ENCODE measurements around the gene NFKBIZ.
"Not testable (repeated sequence)": the region's sequence is repeated elsewhere in the genome, so short reads cannot be mapped to it uniquely, and the experiment has no call there.

Gene NFKBIZ

DNA sequence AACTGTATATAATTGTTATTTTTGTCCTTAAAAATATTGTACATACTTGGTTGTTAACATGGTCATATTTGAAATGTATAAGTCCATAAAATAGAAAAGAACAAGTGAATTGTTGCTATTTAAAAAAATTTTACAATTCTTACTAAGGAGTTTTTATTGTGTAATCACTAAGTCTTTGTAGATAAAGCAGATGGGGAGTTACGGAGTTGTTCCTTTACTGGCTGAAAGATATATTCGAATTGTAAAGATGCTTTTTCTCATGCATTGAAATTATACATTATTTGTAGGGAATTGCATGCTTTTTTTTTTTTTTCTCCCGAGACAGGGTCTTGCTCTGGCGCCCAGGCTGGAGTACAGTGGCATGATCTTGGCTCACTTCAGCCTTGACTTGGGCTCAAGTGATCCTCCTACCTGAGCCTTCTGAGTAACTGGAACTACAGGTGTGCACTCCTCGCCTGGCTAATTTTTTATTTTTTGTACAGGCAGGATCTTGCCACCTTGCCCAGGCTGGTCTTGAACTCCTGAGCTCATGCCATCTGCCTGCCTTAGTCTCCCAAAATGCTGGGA, 10.7 kb downstream of the NFKBIZ start:
- TF ChIP-seq, protein P1, sequence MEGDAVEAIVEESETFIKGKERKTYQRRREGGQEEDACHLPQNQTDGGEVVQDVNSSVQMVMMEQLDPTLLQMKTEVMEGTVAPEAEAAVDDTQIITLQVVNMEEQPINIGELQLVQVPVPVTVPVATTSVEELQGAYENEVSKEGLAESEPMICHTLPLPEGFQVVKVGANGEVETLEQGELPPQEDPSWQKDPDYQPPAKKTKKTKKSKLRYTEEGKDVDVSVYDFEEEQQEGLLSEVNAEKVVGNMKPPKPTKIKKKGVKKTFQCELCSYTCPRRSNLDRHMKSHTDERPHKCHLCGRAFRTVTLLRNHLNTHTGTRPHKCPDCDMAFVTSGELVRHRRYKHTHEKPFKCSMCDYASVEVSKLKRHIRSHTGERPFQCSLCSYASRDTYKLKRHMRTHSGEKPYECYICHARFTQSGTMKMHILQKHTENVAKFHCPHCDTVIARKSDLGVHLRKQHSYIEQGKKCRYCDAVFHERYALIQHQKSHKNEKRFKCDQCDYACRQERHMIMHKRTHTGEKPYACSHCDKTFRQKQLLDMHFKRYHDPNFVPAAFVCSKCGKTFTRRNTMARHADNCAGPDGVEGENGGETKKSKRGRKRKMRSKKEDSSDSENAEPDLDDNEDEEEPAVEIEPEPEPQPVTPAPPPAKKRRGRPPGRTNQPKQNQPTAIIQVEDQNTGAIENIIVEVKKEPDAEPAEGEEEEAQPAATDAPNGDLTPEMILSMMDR (IDR thresholded peaks at IDR 0.05; ENCODE audit: low read depth, low read length, missing control alignments), result no peak
- Histone ChIP-seq H3K36me3 (replicated peaks) (peaks cover 60% of the 10 kb centered on the region), H3K4me3 (ENCODE audit: low read depth, low read length) (no peak overlapping the region), H3K27ac (no peak overlapping the region), H3K27me3 (replicated peaks) (no peaks in the 10 kb centered on the region)
- in situ Hi-C loops (cut with HindIII; ENCODE audit: low pct_ligation_motif_present, low sequenced_read_pairs), result loop anchor here (25.0 kb wide), 1 partner anchor 227 kb away; no protein-coding TSS in a partner anchor
- DNase-seq, result no peak

DNA sequence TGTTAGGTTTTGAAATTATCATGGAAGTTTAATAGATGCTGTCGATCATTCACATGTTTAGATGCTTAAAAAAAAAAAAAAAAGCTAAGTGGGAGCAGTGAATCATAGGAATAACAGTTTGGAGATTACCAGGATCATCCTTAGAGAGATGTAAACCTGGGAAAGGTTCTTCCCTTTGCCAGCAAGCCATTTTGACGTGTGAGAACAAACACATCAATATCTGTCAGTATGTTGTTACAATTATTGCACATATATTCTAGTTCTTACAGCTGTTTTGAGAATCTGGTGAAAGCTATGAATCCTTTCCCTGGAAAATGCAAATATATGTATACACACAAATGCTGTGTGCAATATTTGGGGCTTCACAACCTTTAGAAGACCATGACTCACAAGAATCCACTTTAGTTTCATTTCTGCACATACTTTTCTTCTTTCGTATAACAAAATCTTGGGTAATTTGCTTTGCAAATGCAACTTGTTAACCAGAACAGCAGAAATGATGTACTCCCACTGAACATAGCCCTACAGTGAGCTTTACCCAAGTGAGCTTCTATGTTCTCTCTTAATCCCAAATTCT, 12.0 kb downstream of the NFKBIZ start:
- Histone ChIP-seq H3K36me3 (replicated peaks) (peaks cover 47% of the 10 kb centered on the region), H3K27me3 (replicated peaks) (no peaks in the 10 kb centered on the region), H3K4me3 (ENCODE audit: low read depth, low read length) (no peak overlapping the region), H3K27ac (no peak overlapping the region)
- in situ Hi-C loops (cut with HindIII; ENCODE audit: low pct_ligation_motif_present, low sequenced_read_pairs), result loop anchor here (25.0 kb wide), 1 partner anchor 226 kb away; no protein-coding TSS in a partner anchor
- TF ChIP-seq, protein P1 (IDR thresholded peaks at IDR 0.05; ENCODE audit: low read depth, low read length, missing control alignments), result no peak
- DNase-seq, result no peak

DNA sequence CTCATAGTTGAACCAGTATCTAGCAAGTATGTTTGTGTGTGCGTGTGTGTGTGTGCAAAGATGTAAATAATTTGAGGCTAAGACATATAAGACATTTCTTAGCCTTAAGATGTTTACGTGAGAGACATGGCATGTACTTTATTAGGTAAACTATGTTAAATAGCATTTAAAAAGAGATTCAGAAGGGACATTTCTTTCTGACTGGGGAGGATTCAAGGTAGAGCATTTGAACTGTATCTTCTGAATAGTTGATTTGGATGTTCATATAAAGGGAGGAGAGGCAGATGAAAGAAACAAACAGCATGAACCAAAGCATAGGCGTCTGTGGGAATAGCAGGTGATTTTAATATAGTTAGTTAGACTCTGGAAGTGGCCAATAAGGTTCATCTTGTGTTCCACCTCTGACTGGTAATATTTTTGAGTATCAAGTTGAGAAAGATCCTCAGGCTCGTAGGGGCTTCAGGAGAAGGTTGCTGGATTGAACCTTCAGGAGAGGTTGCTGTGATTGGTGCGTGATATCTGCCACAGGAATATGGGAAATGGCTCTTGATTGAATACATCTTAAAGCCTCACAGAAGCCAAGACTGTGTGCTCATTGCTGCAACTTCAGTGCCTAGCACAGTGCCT, 12.6 kb downstream of the NFKBIZ start:
- H3K27ac ChIP-seq, result no peak overlapping the region

DNA sequence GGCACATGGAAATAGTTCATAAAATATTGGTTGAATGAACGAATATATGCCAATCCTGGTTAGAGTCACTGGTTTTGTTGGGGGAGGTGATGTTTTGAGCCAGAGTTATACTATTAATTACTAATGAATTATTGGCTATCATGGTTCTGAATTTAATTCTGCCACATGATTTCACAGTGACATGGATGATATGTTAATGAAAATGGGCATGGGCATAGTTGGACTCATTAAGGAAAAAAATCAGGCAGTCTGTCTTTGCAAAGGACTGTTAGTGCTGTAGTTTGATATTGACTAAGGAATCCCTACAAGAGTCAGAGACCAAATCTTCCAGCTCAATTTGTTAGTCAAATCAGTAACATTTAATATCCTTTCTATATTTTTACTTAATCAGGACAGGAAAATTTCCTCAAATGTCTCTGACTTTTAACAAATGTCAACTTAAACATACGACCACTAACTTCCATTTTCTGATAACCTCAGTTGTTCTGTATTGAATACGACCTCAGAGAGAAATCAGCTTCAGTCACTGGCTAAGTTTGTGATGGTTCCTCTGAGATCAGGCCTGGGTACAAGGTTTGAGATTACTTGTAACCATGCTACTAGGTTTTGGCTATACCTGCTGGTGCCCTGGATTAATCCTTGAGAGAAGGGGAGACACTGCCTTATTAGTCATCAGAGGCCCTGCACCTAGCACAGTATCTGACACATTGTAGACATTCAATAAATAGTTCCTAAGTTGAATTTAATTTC, 13.3 kb downstream of the NFKBIZ start:
- TF ChIP-seq, protein P1 (IDR thresholded peaks at IDR 0.05; ENCODE audit: low read depth, low read length, missing control alignments), result no peak
- Histone ChIP-seq H3K4me3 (ENCODE audit: low read depth, low read length) (no peak overlapping the region), H3K36me3 (replicated peaks) (peaks cover 36% of the 10 kb centered on the region), H3K27me3 (replicated peaks) (no peaks in the 10 kb centered on the region), H3K27ac (no peak overlapping the region)
- in situ Hi-C loops (cut with HindIII; ENCODE audit: low pct_ligation_motif_present, low sequenced_read_pairs), result loop anchor here (25.0 kb wide), 1 partner anchor 225 kb away; no protein-coding TSS in a partner anchor
- DNase-seq, result no peak

More for the DNA sequence above, 12.6 kb downstream of the NFKBIZ start:
- Histone ChIP-seq H3K36me3 (replicated peaks) (peaks cover 41% of the 10 kb centered on the region), H3K4me3 (ENCODE audit: low read depth, low read length) (no peak overlapping the region), H3K27me3 (replicated peaks) (no peaks in the 10 kb centered on the region)
- DNase-seq, result no peak
- in situ Hi-C loops (cut with HindIII; ENCODE audit: low pct_ligation_motif_present, low sequenced_read_pairs), result loop anchor here (25.0 kb wide), 1 partner anchor 225 kb away; no protein-coding TSS in a partner anchor
- TF ChIP-seq, protein P1 (IDR thresholded peaks at IDR 0.05; ENCODE audit: low read depth, low read length, missing control alignments), result no peak

DNA sequence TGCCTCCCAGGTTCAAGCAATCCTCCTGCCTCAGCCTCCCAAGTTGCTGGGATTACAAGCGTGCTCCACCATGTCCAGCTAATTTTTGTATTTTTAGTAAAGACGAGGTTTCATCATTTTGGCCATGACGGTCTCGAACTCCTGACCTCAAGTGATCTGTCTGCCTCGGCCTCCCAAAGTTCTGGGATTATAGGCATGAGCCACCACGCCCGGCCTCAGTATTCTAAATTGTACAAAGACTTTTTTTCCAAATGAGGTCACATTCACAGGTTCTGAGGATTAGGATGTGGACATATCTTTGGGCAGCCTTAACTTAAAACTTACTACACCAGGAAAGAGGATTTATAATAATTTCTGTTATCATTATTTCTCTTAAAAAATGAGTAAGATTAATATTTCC, 15.6 kb downstream of the NFKBIZ start:
- not testable (repeated sequence) for H3K27me3 ChIP-seq (replicated peaks); DNase-seq; H3K27ac ChIP-seq; H3K4me3 ChIP-seq (ENCODE audit: low read depth, low read length)
- in situ Hi-C loops (cut with HindIII; ENCODE audit: low pct_ligation_motif_present, low sequenced_read_pairs), result loop anchor here (25.0 kb wide), 1 partner anchor 222 kb away; no protein-coding TSS in a partner anchor
- peaks cover 14% of the 10 kb centered on the region for H3K36me3 ChIP-seq (replicated peaks)

Measured in brain microvascular endothelial cell (primary cell).